ENCODE results near the gene FAM149B1.

The FAM149B1 gene

GRCh38 chr10:73182568-73182967 lies 14.6 kb downstream of the FAM149B1 start:
- DNase-seq = no peak

DNA sequence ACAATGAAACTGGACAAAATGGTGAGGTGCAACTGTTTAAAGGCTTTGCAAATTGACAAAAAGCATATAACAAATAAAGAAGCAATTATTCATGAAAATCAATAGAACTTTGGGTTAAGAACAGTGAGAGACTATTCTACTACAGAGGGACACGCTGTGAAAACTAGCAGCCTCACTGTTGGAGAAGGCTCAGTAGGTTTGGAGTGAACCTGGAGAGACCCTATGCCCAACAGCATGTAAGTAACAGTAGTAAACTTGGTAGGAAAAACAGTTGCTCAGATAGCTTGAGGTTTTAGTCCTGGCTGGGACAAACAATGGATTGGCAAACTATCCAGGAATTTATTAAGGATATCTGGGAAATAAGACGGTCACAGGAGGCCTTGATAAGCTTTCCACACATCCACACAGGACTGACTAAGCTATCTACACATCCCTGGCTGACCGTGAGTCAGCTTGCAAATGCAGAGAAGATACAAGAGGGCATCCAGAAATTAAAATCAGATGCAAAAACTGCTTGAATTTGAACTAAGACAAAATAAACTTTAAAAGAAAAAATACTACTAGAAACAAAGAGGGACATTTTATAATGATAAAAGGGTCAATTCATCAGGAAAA lies 15.9 kb downstream of the FAM149B1 start:
- no peak for DNase-seq

DNA sequence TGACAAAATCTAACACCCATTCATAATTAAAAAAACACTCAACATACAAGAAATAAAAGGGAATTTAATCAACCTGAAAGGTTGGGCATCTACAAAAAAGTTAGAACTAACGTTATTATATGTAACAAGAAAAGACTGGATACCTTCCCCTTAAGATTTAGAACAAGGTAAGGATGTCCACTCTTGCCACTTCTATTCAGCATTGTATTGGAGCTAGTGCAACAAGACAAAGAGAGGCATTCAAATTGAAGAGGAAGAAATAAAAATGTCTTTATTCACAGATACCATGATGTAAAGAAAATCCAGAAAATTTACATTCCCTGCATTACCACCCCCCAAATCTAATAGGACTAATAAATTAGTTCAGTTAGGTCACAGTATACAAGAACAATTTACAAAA lies 18.3 kb downstream of the FAM149B1 start:
- DNase-seq = no peak

DNA sequence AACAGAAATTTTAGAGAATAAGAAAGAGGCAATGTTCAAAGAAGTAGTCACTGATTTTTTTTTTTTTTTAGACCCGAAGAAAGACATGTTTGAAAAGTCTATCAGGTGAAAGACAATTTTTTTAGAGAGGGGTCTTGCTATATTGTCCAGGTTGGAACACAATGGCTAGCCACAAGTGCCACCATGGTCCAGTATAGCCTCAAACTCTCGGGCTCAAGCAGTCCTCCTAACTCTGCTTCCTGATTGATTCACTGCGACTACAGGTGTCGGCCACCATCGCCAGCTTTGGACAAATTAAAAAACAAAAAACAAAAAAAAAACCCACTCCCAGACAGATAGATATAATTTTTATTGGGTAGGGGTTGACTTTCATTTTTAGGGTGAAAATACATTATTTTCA lies 22.3 kb downstream of the FAM149B1 start:
- DNase-seq = no peak

DNA sequence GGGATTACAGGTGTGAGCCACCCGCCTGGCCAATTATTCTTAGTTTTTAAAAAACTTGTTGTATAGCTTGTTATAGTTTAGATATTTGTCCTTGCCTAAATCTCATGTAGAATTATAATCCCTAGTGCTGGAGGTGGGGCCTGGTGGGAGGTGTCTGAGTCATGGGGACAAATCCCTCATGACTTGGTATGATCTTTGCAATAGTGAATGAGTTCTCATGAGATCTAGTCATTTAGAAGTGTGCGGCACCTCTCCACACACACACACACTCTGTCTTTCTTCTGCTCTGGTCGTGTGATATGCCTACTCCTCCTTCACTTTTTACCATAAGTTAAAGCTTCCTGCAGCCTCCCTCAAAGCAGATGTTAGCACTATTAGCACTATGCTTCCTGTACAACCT lies 37.2 kb downstream of the FAM149B1 start:
- DNase-seq = no peak

DNA sequence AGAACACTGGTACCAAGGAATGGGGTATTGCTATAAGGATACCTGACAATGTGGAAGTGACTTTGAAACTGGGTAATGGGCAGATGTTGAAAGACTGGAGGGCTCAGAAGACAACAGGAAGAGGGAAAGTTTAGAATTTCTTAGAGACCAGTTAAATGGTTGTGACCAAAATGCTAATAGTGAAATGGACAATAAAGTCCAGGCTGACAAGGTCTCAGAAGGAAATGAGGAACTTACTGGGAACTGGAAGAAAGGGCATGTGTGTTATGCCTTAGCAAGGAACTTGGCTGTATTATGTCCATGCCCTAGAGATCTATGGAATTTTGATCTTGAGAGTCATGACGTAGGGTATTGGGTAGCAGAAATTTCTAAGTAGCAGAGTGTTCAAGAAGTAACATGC lies 38.0 kb downstream of the FAM149B1 start:
- DNase-seq = no peak

- no peak for DNase-seq
Measured at GRCh38 chr10:73206385-73206784, 38.5 kb downstream of the FAM149B1 start.

- no peak for DNase-seq
Measured at GRCh38 chr10:73207883-73208282, 40.0 kb downstream of the FAM149B1 start.

DNA sequence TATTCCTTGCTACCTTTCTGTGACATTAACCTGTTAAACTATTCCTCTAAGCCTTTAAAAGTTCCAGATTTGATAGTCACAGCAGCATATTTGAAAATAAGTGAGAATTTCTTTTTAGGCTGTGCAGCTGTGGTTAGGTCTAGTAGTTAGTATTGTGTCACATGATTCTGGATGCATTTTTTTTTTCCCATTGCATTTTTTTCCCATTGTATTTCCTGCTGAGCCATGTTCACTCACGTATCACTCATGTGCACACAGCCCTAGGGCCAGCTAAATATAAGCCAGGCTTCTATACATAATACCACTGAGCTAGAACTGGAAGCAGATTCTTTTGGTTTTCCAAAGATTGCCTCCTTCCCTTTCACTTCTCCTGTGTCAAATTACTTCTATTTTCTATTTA lies 41.8 kb downstream of the FAM149B1 start:
- no peak for DNase-seq

DNA sequence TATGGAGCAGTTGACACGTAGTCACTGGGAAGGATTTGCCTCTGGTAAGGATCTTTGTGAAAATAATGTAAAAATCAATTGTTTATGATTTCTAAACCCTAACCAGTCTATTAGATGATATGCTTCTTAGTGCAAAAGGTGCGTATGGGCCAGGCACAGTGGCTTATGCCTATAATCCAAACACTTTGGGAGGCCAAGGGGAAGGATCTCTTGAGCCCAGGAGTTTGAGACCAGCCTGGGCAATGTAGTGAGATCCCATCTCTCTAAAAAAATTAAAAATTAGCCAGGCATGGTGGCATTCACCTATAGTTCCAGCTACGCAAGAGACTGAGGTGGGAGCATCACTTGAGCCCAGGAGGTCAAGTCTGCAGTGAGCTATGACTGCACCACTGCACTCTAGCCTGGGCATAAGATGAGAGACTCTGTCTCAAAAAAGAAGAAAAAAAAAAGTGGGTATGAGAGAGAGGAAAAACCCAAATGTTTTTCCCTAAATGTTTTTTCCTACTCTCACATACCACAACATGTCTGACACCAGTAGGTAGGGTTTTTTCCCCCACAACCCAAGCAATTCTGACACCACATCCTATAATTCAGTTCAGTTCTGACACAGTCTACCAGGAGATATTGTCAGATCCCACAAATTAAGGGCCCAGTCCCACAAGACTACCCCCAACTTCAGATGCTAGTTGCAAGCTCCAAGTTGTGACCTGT lies 42.6 kb downstream of the FAM149B1 start:
- no peak for DNase-seq

DNA sequence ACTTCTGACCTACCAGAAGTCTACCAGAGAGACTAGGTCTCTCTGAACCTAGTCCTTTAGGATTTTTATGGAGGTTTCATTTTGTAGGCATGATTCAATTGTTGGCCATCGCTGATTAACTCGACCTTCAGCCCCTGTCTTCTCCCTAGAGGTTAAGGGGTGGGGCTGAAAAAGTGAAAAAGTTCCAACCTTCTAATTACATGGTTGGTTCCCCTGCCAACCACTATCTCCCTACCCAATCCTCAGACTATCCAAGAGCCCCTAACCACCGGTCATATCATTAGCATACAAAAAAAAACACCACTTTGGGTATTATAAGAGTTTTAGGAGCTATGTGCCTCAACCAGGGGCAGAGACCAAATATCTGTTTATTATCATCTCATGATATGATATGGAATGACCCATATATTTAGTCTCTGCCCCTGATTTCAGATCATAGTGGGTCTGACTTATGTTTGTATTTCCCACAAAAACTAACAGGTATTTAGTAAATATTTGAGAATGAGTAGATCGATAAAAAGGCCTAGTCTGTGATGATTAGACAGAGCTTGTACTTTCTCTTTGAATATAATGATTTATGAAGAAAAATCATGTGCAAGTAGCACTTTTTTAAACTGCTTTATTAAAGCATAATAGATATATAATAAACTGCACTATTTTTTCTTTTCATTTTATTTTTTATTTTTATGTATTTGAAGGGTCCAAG lies 43.3 kb downstream of the FAM149B1 start:
- DNase-seq = no peak

DNA sequence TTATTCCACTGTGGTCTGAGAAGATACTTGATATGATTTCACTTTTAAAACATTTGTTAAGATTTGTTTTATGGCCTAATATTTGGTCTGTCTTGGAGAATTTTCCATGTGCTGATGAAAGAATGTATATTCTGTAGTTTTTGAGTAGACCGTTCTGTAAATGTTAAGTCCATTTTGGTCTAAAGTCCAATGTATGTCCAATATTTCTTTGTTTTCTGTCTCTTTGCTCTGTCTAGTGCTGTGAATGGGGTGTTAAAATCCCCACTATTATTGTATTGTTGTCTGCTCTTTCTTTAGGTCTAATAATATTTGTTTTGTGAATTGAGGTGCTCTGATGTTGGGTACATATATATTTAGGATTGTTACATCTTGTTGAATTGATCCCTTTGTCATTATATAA lies 47.8 kb downstream of the FAM149B1 start:
- no peak for DNase-seq

GRCh38 chr10:73217628-73218027 lies 49.7 kb downstream of the FAM149B1 start:
- no peak for DNase-seq

- DNase-seq = no peak
Measured at GRCh38 chr10:73218431-73219191, 50.7 kb downstream of the FAM149B1 start.

- DNase-seq = no peak
Measured at GRCh38 chr10:73219384-73219783, 51.5 kb downstream of the FAM149B1 start.

- no peak for DNase-seq
Measured at GRCh38 chr10:73220989-73221388, 53.1 kb downstream of the FAM149B1 start.

- no peak for DNase-seq
Measured at GRCh38 chr10:73225518-73225917, 57.6 kb downstream of the FAM149B1 start.

DNA sequence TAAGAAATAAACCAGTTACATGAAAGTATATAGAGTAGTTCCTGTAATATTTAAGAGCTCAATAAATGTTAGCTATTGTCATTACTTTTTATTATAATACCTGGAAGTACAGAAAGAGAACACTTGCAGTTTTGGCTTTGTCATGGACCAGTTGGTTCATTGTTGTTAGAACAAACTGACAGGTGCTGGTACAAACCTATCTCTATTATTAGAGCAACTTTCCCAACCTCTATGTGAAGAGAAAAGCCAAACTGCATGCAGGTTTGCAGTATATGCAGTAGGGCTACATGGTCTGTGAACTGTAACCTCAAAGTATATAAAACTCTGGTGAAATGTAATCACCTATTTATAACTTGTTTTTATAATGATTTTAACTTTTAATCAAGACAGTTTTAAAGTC lies 58.7 kb downstream of the FAM149B1 start:
- DNase-seq = no peak

DNA sequence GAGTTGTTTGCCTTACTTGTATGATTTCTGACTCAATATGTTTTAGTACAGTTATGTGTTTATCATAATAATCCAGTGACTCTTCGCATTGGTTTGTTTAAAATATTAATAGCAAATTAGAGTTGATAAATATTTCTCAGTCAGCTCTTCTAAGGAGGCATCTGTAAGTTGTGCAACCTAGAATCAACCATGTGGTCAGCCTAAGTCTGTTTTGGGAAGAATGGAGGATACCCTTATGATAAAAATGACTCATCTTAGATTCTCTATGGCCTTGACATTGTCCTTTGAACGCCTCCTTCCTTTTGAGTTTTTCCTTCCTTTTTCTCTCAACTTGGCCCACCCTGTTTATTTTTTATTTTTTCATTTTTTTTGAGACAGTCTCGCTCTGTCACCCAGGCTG lies 60.3 kb downstream of the FAM149B1 start:
- DNase-seq = no peak

DNA sequence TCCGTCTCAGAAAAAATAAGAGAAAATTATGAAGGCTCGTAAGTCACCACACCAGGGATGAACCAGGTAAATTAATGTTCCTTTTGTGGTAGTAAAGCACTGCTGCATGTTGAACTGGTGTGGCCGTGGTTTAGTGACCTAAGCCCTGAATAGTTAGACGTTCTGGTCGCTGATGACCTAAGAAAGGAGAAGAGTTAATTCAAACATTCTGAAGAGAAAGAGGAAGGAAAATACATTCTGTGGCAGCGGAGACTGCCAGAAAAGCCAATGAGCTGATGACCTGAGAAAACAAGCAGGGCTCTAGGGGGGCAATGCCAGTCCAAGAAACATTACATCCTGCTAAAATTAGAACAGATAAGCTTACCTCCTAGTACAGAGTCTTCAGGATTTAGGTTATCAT lies 61.6 kb downstream of the FAM149B1 start:
- no peak for DNase-seq

- no peak for DNase-seq
Measured at GRCh38 chr10:73232887-73233286, 65.0 kb downstream of the FAM149B1 start.

DNA sequence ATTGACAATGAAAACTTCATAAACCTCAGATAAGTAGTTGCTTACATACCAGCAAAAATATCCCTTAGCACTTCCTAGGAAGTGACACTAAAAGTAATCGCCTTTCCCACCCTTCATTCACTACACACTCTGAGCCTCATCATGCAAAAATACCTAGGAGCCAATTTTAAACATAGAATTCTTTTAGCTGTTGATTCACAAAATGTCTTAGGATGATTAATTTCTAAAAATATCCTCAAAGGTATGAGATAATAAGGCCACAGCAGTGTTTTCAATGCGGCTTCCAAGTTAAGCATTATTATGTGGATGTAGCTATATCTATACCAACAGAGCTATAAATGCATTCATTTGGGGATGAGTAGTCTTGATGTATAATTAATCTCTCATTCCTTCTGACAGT lies 66.0 kb downstream of the FAM149B1 start:
- DNase-seq = no peak

DNA sequence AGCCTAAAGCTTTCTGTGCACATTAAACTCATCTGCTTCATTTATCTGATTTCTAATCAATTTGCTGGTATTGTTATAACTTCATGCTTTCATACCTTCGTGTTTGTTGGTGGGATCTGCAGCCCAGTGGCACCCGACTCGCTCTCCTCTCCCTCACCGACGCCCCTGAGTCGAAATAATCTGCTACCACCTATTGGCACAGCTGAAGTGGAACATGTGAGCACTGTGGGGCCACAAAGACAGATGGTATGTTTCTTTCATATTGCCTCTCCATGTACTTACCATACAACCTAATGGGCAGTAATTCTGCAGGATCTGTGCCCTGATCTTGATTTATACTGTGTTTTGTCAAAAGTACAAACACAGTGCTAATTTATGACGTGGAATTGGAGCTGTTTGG lies 66.8 kb downstream of the FAM149B1 start:
- no peak for DNase-seq
